K562 (cell line): ENCODE measurements around the gene MMAB. TPM values are rescaled to one million over a fixed set of nuclear protein-coding genes. Genes with fewer than 3 reads are reported as not detected.

Experiments used
- ATAC-seq: fragments of 200-7000 bp; cut with Tn5 transposase; 3 replicates; pipeline ENCODE4 v1.9.1; 2020; ENCODE audit warnings: moderate library complexity
- BruUV-seq: library from RNA; stranded (reverse); fragments of 400-500 nt; replicated peaks from 2 replicates; lab custom pipeline; 2021; lab: Mats Ljungman, UMichigan
- CTCF ChIA-PET: fragments of 300-600 bp; formaldehyde crosslinking; extraction: SDS; loops from one replicate; lab custom pipeline; 2021; ENCODE audit warnings: low intra/inter-chr PET ratio; lab: Yijun Ruan, JAX
- POLR2A ChIA-PET: fragments of 300-600, 350-650 bp; sonication (Branson Sonifier 250); formaldehyde crosslinking; extraction: SDS; loops from one replicate; lab custom pipeline; 2021; ENCODE audit warnings: antibody characterized with exemption, inconsistent platforms; lab: Yijun Ruan, JAX
- DNase-seq, 4 experiments: peaks; one replicate each; pipeline versions ENCODE4 v3.0.0 to v3.0.0-alpha.2; 2011 to 2018; ENCODE audit warnings: low spot score in 3 of 4, mixed read lengths in 3 of 4; ENCODE audit errors: extremely low read depth in 1 of 4
- FAIRE-seq: peaks from 2 replicates; lab custom pipeline; 2011; peaks lifted over from hg19 to GRCh38; lab: Jason Lieb, UNC
- H2AFZ ChIP-seq: 2 replicates; pipeline ENCODE4 v1.6.0; 2011; ENCODE audit warnings: low read depth, low read length, control low read depth, inconsistent platforms
- H3K27ac ChIP-seq: fragments of 200-600 bp; 3 replicates; pipeline ENCODE4 v1.8.0; 2011; ENCODE audit warnings: low read depth, mild to moderate bottlenecking, control low read depth, inconsistent platforms, low read length, moderate library complexity, mixed read lengths; ENCODE audit errors: extremely low read depth
- H3K27me3 ChIP-seq, 2 experiments: fragments of 300-600 bp in 1 of 2; 2 replicates in 1 of 2; 3 replicates in 1 of 2; pipeline versions ENCODE4 v1.6.0 to v1.8.0; 2011; ENCODE audit warnings: inconsistent platforms in 2 of 2, low read length in 2 of 2, mild to moderate bottlenecking in 1 of 2, mixed read lengths in 1 of 2, moderate library complexity in 1 of 2; ENCODE audit not compliant: control insufficient read depth in 2 of 2, insufficient read depth in 2 of 2
- H3K36me3 ChIP-seq: fragments of 300-600 bp; 3 replicates; pipeline ENCODE4 v1.8.0; 2011; ENCODE audit warnings: mild to moderate bottlenecking, low read length, inconsistent platforms; ENCODE audit not compliant: control insufficient read depth, insufficient read depth
- H3K4me1 ChIP-seq, 2 experiments: fragments of 200-600 bp in 1 of 2; replicated peaks in 1 of 2; 2 replicates in 1 of 2; 3 replicates in 1 of 2; pipeline versions ENCODE4 v1.5.1 to v1.8.0; 2011; ENCODE audit warnings: inconsistent platforms in 2 of 2, low read length in 2 of 2, mild to moderate bottlenecking in 1 of 2, mixed read lengths in 1 of 2, moderate library complexity in 1 of 2; ENCODE audit not compliant: control insufficient read depth in 2 of 2, insufficient read depth in 2 of 2
- H3K4me2 ChIP-seq: 2 replicates; pipeline ENCODE4 v1.6.1; 2011; ENCODE audit warnings: low read length, control low read depth, inconsistent platforms, mixed read lengths; ENCODE audit not compliant: insufficient read depth
- H3K4me3 ChIP-seq: fragments of 200-600 bp; sonication (generic), shearing (Covaris generic); 2 replicates; pipeline ENCODE4 v1.5.1; 2016; ENCODE audit warnings: control low read depth, inconsistent platforms
- H3K79me2 ChIP-seq: fragments of 200-600 bp; 3 replicates; pipeline ENCODE4 v1.8.0; 2011; ENCODE audit warnings: low read length, inconsistent platforms; ENCODE audit not compliant: control insufficient read depth, insufficient read depth
- H3K9ac ChIP-seq, 2 experiments: 2 replicates each; pipeline versions ENCODE4 v1.6.0 to v1.6.1; 2011; ENCODE audit warnings: low read depth in 2 of 2, low read length in 2 of 2, control low read depth in 1 of 2, inconsistent platforms in 1 of 2, mild to moderate bottlenecking in 1 of 2, mixed read lengths in 1 of 2; ENCODE audit not compliant: insufficient read depth in 1 of 2
- H3K9me1 ChIP-seq: one replicate; pipeline ENCODE4 v1.6.0; 2011; ENCODE audit warnings: inconsistent platforms, mild to moderate bottlenecking, low read length, moderate library complexity; ENCODE audit not compliant: control insufficient read depth, insufficient read depth
- H3K9me3 ChIP-seq: replicated peaks from 2 replicates; pipeline ENCODE4 v1.5.1; 2011; ENCODE audit warnings: low read depth, low read length, inconsistent platforms; ENCODE audit not compliant: control insufficient read depth, insufficient read depth
- H4K20me1 ChIP-seq: replicated peaks from 2 replicates; pipeline ENCODE4 v1.6.1; 2011; ENCODE audit warnings: low read length, inconsistent platforms, mixed read lengths; ENCODE audit not compliant: control insufficient read depth, insufficient read depth
- CHD1 ChIP-seq: fragments of 200-600 bp; sonication (generic); IDR thresholded peaks from one replicate; pipeline ENCODE4 v1.6.1; 2012; ENCODE audit warnings: mild to moderate bottlenecking, moderate library complexity, low read length, inconsistent platforms
- EGR1 ChIP-seq: fragments of 450-650 bp; conservative IDR thresholded peaks from 2 replicates; pipeline ENCODE4 v1.6.1; 2017; ENCODE audit warnings: mild to moderate bottlenecking
- FOXJ2 ChIP-seq: fragments of 200-800 bp; sonication (Bioruptor generic); IDR thresholded peaks from 2 replicates; pipeline ENCODE4 v1.6.1; 2016; ENCODE audit warnings: missing genetic modification characterization, missing compliant biosample characterization
- IFI16 ChIP-seq: fragments of 250-450 bp; sonication (Bioruptor Pico); IDR thresholded peaks from 2 replicates; pipeline ENCODE4 v2.1.2; 2022; ENCODE audit warnings: mild to moderate bottlenecking, inconsistent platforms
- MCM7 ChIP-seq, 2 experiments: fragments of 450-650 bp; IDR thresholded peaks; 2 replicates each; pipeline ENCODE4 v1.6.1; 2016 to 2018
- POU5F1 ChIP-seq: fragments of 150-350 bp; IDR thresholded peaks from 2 replicates; pipeline ENCODE4 v1.6.1; 2014; ENCODE audit warnings: borderline replicate concordance, low read length, low read depth, mild to moderate bottlenecking; ENCODE audit not compliant: partially characterized antibody
- SP2 ChIP-seq: IDR thresholded peaks from 2 replicates; pipeline ENCODE4 v1.6.1; 2011; ENCODE audit warnings: mild to moderate bottlenecking, low read depth, low read length, moderate library complexity; ENCODE audit not compliant: poor library complexity, severe bottlenecking; ENCODE audit errors: extremely low read depth
- ZNF551 ChIP-seq: fragments of 250-450 bp; sonication (Bioruptor Pico); IDR thresholded peaks from 2 replicates; pipeline ENCODE4 v1.5.0; 2021; ENCODE audit warnings: mild to moderate bottlenecking, moderate library complexity
- WGBS: fragments of 100-300 bp; shearing (Covaris generic); methylation state at CpG from one replicate; pipeline ENCODE4 v1.1.6; 2016; ENCODE audit warnings: low coverage, mixed read lengths; ENCODE audit not compliant: insufficient coverage; ENCODE audit errors: missing lambda C conversion rate; 5-methylcytosine and 5-hydroxymethylcytosine counted together
- in situ Hi-C: fragments of 300-500 bp; cut with MboI; formaldehyde crosslinking; loops from 4 replicates; pipeline ENCODE4 v1.15.0; 2018; ENCODE audit warnings: inconsistent platforms, mixed read lengths
- intact Hi-C: fragments of 100-400 bp; cut with micrococcal nuclease; formaldehyde crosslinking; loops from 2 replicates; pipeline ENCODE4 v1.14.2; 2022
- polyA plus RNA-seq, 8 experiments: library from polyadenylated mRNA; depleted of rRNA in 4 of 8; stranded (reverse) in 5 of 8; unstranded in 3 of 8; fragments of >200 nt; fragmentation: Nextera tagmentation in 2 of 8; fragmentation: Illumina TruSeq in 1 of 8; extraction: Ambion mirVana in 2 of 8; extraction: Trizol in 1 of 8; gene quantifications; 2 replicates each; pipeline versions ENCODE4 v1.2.1 to v1.2.3, GENCODE V29; 2011 to 2014; ENCODE audit warnings: inconsistent platforms in 1 of 8, missing spikeins in 1 of 8
- total RNA-seq, 7 experiments: library from RNA; depleted of rRNA in 6 of 7; stranded (reverse); fragments of >200 nt in 6 of 7; fragmentation: Illumina TruSeq in 2 of 7; extraction: Trizol in 2 of 7; gene quantifications; 2 replicates each; pipeline versions ENCODE4 v1.2.1 to v1.2.3, GENCODE V29; 2011 to 2021; ENCODE audit warnings: low replicate concordance in 1 of 7
- TF ChIP-seq, protein P1 (sequence below): fragments of 250-450 bp; sonication (Bioruptor Pico); IDR thresholded peaks from 2 replicates; pipeline ENCODE4 v1.8.0; 2022; ENCODE audit warnings: inconsistent platforms, mild to moderate bottlenecking, moderate library complexity, borderline replicate concordance
- TF ChIP-seq, protein P2 (sequence below): sonication (generic); formaldehyde crosslinking; IDR thresholded peaks from 2 replicates; pipeline ENCODE4 v1.8.0; 2022; ENCODE audit warnings: mild to moderate bottlenecking, missing genetic modification reagents, borderline replicate concordance
- TF ChIP-seq, protein P3 (sequence below), 2 experiments: fragments of 450-650 bp; formaldehyde crosslinking in 1 of 2; IDR thresholded peaks; 2 replicates each; pipeline versions ENCODE4 v1.4.0 to v1.6.1; 2014 to 2020; ENCODE audit warnings: mild to moderate bottlenecking in 2 of 2, borderline replicate concordance in 1 of 2, low read depth in 1 of 2

The MMAB gene
- total and polyA plus RNA-seq, 9 of the 15 experiments (the other 6 are each of a cell fraction or from before 2014, with no cell fraction given): 9.5 to 76.1 (median 46.2) TPM

DNA sequence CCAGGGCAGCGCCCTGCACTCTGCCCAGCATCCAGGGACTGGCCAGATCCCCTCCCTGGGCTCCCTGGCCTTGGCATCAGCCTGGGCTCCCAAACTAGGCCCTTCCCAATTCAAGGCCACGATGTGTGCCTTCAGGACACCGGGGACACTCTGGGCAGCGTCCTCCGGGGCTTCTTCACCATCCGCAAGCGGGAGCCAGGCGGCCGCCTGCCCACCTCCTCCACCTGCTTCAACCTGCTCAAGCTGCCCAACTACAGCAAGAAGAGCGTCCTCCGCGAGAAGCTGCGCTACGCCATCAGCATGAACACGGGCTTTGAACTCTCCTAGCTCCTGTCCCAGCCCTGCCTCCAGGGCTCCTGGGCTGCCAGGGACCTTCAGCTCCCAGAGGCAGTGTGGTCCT is 38.8 kb downstream of the MMAB start:
- Histone ChIP-seq H3K4me1 (peaks cover 0 to 5% of the 10 kb centered on the region in 2 experiments; a peak in 2 of 5 replicates), H4K20me1 (peaks cover 14% of the 10 kb centered on the region; the same call in 1 of the 2 replicates), H3K4me2 (no peak overlapping the region), H3K9me1 (no peaks in the 10 kb centered on the region), H3K9ac (no peak overlapping the region), H3K36me3 (peaks cover 11% of the 10 kb centered on the region), H2AFZ (no peak overlapping the region), H3K4me3 (no peak overlapping the region), H3K9me3 (no peaks in the 10 kb centered on the region), H3K79me2 (no peaks in the 10 kb centered on the region), H3K27ac (no peak overlapping the region), H3K27me3 (peaks cover 11 to 24% of the 10 kb centered on the region in 2 experiments)
- FAIRE-seq (no peak), DNase-seq (no peak), ATAC-seq (no peak)
- no TSS peak for BruUV-seq
- in situ Hi-C loops (no loop called here), intact Hi-C loops (no loop called here)
- ChIA-PET POLR2A (interaction anchor here (0.5 to 1.7 kb wide), 3 partner anchors 8 to 10 kb away, joined by 3 to 11 read pairs (median 4); no protein-coding TSS in a partner anchor), CTCF (no interaction called here)
- 66% methylated on average over 15 of the region's 15 CpGs for WGBS
- TF ChIP-seq MCM7 (IDR thresholded peaks at IDR 0.05) (no peak), POU5F1 (no peak), SP2 (no peak), ZNF551 (CRISPR knock-in tag) (no peak), EGR1 (no peak), FOXJ2 (tag) (no peak), CHD1 (no peak), IFI16 (CRISPR knock-in tag) (no peak)
- TF ChIP-seq, protein P1, sequence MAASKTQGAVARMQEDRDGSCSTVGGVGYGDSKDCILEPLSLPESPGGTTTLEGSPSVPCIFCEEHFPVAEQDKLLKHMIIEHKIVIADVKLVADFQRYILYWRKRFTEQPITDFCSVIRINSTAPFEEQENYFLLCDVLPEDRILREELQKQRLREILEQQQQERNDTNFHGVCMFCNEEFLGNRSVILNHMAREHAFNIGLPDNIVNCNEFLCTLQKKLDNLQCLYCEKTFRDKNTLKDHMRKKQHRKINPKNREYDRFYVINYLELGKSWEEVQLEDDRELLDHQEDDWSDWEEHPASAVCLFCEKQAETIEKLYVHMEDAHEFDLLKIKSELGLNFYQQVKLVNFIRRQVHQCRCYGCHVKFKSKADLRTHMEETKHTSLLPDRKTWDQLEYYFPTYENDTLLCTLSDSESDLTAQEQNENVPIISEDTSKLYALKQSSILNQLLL: no peak
- TF ChIP-seq, protein P2, sequence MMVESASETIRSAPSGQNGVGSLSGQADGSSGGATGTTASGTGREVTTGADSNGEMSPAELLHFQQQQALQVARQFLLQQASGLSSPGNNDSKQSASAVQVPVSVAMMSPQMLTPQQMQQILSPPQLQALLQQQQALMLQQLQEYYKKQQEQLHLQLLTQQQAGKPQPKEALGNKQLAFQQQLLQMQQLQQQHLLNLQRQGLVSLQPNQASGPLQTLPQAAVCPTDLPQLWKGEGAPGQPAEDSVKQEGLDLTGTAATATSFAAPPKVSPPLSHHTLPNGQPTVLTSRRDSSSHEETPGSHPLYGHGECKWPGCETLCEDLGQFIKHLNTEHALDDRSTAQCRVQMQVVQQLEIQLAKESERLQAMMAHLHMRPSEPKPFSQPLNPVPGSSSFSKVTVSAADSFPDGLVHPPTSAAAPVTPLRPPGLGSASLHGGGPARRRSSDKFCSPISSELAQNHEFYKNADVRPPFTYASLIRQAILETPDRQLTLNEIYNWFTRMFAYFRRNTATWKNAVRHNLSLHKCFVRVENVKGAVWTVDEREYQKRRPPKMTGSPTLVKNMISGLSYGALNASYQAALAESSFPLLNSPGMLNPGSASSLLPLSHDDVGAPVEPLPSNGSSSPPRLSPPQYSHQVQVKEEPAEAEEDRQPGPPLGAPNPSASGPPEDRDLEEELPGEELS (CRISPR knock-in tag): no peak
- TF ChIP-seq, protein P3, sequence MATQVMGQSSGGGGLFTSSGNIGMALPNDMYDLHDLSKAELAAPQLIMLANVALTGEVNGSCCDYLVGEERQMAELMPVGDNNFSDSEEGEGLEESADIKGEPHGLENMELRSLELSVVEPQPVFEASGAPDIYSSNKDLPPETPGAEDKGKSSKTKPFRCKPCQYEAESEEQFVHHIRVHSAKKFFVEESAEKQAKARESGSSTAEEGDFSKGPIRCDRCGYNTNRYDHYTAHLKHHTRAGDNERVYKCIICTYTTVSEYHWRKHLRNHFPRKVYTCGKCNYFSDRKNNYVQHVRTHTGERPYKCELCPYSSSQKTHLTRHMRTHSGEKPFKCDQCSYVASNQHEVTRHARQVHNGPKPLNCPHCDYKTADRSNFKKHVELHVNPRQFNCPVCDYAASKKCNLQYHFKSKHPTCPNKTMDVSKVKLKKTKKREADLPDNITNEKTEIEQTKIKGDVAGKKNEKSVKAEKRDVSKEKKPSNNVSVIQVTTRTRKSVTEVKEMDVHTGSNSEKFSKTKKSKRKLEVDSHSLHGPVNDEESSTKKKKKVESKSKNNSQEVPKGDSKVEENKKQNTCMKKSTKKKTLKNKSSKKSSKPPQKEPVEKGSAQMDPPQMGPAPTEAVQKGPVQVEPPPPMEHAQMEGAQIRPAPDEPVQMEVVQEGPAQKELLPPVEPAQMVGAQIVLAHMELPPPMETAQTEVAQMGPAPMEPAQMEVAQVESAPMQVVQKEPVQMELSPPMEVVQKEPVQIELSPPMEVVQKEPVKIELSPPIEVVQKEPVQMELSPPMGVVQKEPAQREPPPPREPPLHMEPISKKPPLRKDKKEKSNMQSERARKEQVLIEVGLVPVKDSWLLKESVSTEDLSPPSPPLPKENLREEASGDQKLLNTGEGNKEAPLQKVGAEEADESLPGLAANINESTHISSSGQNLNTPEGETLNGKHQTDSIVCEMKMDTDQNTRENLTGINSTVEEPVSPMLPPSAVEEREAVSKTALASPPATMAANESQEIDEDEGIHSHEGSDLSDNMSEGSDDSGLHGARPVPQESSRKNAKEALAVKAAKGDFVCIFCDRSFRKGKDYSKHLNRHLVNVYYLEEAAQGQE (IDR thresholded peaks at IDR 0.05; ENCODE audit: borderline replicate concordance): no peak
- TF ChIP-seq, protein P3 (CRISPR knock-in tag; IDR thresholded peaks at IDR 0.05; ENCODE audit: low read depth): no peak
